HepG2 (cell line): ENCODE data around the gene ZNF227. TPM values are rescaled to one million over a fixed set of nuclear protein-coding genes. Genes with fewer than 3 reads are reported as not detected.
A peak's percentile ranks its signal among the peaks of the same experiment; 100 is the strongest.

Source experiments
- CREB1 ChIP-seq, 2 experiments: fragments of 450-650 bp in 1 of 2; IDR thresholded peaks; 2 replicates each; pipeline ENCODE4 v1.6.1; 2016 to 2017; ENCODE audit warnings: control low read depth in 1 of 2, mild to moderate bottlenecking in 1 of 2, missing compliant biosample characterization in 1 of 2, missing genetic modification characterization in 1 of 2
- FOXC1 ChIP-seq: sonication (generic); formaldehyde crosslinking; IDR thresholded peaks from 2 replicates; pipeline ENCODE4 v1.8.0; 2022; ENCODE audit warnings: mild to moderate bottlenecking, missing genetic modification reagents, borderline replicate concordance
- FOXK2 ChIP-seq: fragments of 450-650 bp; IDR thresholded peaks from 2 replicates; pipeline ENCODE4 v1.6.1; 2016
- HMGXB3 ChIP-seq: sonication (generic); formaldehyde crosslinking; IDR thresholded peaks from 2 replicates; pipeline ENCODE4 v1.4.0; 2020; ENCODE audit warnings: missing genetic modification reagents, borderline replicate concordance
- HNF1B ChIP-seq: sonication (generic); formaldehyde crosslinking; IDR thresholded peaks from 2 replicates; pipeline ENCODE4 v1.5.1; 2020; ENCODE audit warnings: mild to moderate bottlenecking, moderate library complexity, missing genetic modification reagents
- IKZF4 ChIP-seq: sonication (generic); formaldehyde crosslinking; IDR thresholded peaks from 2 replicates; pipeline ENCODE4 v1.5.1; 2020; ENCODE audit warnings: borderline replicate concordance, mild to moderate bottlenecking, low read depth, missing genetic modification reagents; ENCODE audit errors: not compliant biosample characterization
- POGZ ChIP-seq: sonication (generic); formaldehyde crosslinking; IDR thresholded peaks from 2 replicates; pipeline ENCODE4 v1.4.0; 2020; ENCODE audit warnings: mild to moderate bottlenecking, missing genetic modification reagents
- ZBTB40 ChIP-seq, 2 experiments: fragments of 450-650 bp in 1 of 2; sonication (generic) in 1 of 2; formaldehyde crosslinking in 1 of 2; IDR thresholded peaks; 2 replicates each; pipeline versions ENCODE4 v1.6.1 to v1.8.0; 2016 to 2022; ENCODE audit warnings: antibody characterized with exemption in 1 of 2, mild to moderate bottlenecking in 1 of 2, missing genetic modification reagents in 1 of 2
- ZFX ChIP-seq: sonication (generic); formaldehyde crosslinking; IDR thresholded peaks from 2 replicates; pipeline ENCODE4 v1.4.0; 2020; ENCODE audit warnings: mild to moderate bottlenecking, low read depth, missing genetic modification reagents, moderate library complexity
- ZNF333 ChIP-seq: sonication (generic); formaldehyde crosslinking; IDR thresholded peaks from 2 replicates; pipeline ENCODE4 v1.4.0; 2020; ENCODE audit warnings: mild to moderate bottlenecking, missing genetic modification reagents, borderline replicate concordance
- ZNF761 ChIP-seq: sonication (generic); formaldehyde crosslinking; conservative IDR thresholded peaks from 2 replicates; pipeline ENCODE4 v1.4.0; 2020; ENCODE audit warnings: mild to moderate bottlenecking, missing genetic modification reagents
- polyA plus RNA-seq, 8 experiments: library from polyadenylated mRNA; depleted of rRNA in 3 of 8; stranded (reverse) in 7 of 8; unstranded in 1 of 8; fragments of >200 nt; fragmentation: Illumina TruSeq in 4 of 8; extraction: Trizol in 4 of 8; gene quantifications; 2 replicates each; pipeline versions ENCODE4 v1.2.1 to v1.2.3, GENCODE V29; 2011 to 2016; ENCODE audit warnings: low read depth in 4 of 8, missing spikeins in 1 of 8, mixed read lengths in 1 of 8; ENCODE audit not compliant: insufficient read depth in 1 of 8
- total RNA-seq, 5 experiments: library from RNA; depleted of rRNA; stranded (reverse); fragments of >200 nt; fragmentation: Illumina TruSeq; extraction: Trizol; gene quantifications; 2 replicates each; pipeline ENCODE4 v1.2.3, GENCODE V29; 2016; ENCODE audit warnings: low read depth in 1 of 5

The ZNF227 gene
- total and polyA plus RNA-seq, 2 of the 13 experiments (the other 11 are each of a cell fraction or from before 2014, with no cell fraction given): 3.1 to 16.8 TPM

GRCh38 chr19:44164673-44165512 lies 47.4 kb upstream of the ZNF227 start, which contains the start of gene ZNF226 (continued):
- TF ChIP-seq FOXC1 (CRISPR knock-in tag): peak; percentile 38; the same call in 1 of the 2 replicates
- no peak for TF ChIP-seq ZNF333 (CRISPR knock-in tag)
- TF ChIP-seq CREB1 (IDR thresholded peaks at IDR 0.05): peak; percentile 72
- peak; percentile 92 for TF ChIP-seq CREB1 (CRISPR knock-in tag; IDR thresholded peaks at IDR 0.05)
- TF ChIP-seq IKZF4 (CRISPR knock-in tag): no peak
- peak; percentile 62 for TF ChIP-seq HMGXB3
- TF ChIP-seq HNF1B: peak; percentile 69; the same call in 1 of the 2 replicates
- no peak for TF ChIP-seq FOXK2
- TF ChIP-seq POGZ (CRISPR knock-in tag): peak; percentile 81
- peak; percentile 37 for TF ChIP-seq ZFX (CRISPR knock-in tag)
- TF ChIP-seq ZNF761 (CRISPR knock-in tag): peak; percentile 52; the same call in 1 of the 2 replicates
- peak; percentile 81 for TF ChIP-seq ZBTB40 (IDR thresholded peaks at IDR 0.05)
- peak; percentile 56; the same call in 1 of the 2 replicates for TF ChIP-seq ZBTB40 (CRISPR knock-in tag; IDR thresholded peaks at IDR 0.05)
